Measurements from ENCODE around the gene MEF2C.
A peak's percentile ranks its signal among the peaks of the same experiment; 100 is the strongest.

MEF2C gene

GRCh38 chr5:88688984-88689667 is 193.9 kb downstream of the MEF2C start:
- Mint-ChIP-seq H3K36me3 (ENCODE audit: low read depth) (no peaks in the 10 kb centered on the region), H3K27me3 (peaks cover 99% of the 10 kb centered on the region), H3K27ac (no peak overlapping the region), H3K9me3 (no peaks in the 10 kb centered on the region), H3K4me1 (ENCODE audit: low read depth) (peaks cover 40% of the 10 kb centered on the region), H3K4me3 (no peak overlapping the region)
- intact Hi-C loops (cut with micrococcal nuclease), result no loop called here

- H3K4me1 Mint-ChIP-seq (ENCODE audit: low read depth), result peaks cover 47% of the 10 kb centered on the region
- H3K4me3 Mint-ChIP-seq, result no peak overlapping the region
- H3K27ac Mint-ChIP-seq, result no peak overlapping the region
- intact Hi-C loops (cut with micrococcal nuclease), result no loop called here
- no peaks in the 10 kb centered on the region for H3K36me3 Mint-ChIP-seq (ENCODE audit: low read depth)
- peaks cover 99% of the 10 kb centered on the region for H3K27me3 Mint-ChIP-seq
- H3K9me3 Mint-ChIP-seq, result no peaks in the 10 kb centered on the region
Observed at GRCh38 chr5:88688156-88688983, 194.6 kb downstream of the MEF2C start.

- no peaks in the 10 kb centered on the region for H3K36me3 Mint-ChIP-seq (ENCODE audit: low read depth)
- intact Hi-C loops (cut with micrococcal nuclease), result no loop called here
- peaks cover 99% of the 10 kb centered on the region for H3K27me3 Mint-ChIP-seq
- H3K27ac Mint-ChIP-seq, result no peak overlapping the region
- no peak overlapping the region for H3K4me3 Mint-ChIP-seq
- H3K9me3 Mint-ChIP-seq, result no peaks in the 10 kb centered on the region
- peaks cover 42% of the 10 kb centered on the region for H3K4me1 Mint-ChIP-seq (ENCODE audit: low read depth)
Observed at GRCh38 chr5:88687373-88687911, 195.5 kb downstream of the MEF2C start.

- peaks cover 38% of the 10 kb centered on the region for H3K4me1 Mint-ChIP-seq (ENCODE audit: low read depth)
- intact Hi-C loops (cut with micrococcal nuclease), result no loop called here
Observed at GRCh38 chr5:88686726-88687125, 196.3 kb downstream of the MEF2C start.

GRCh38 chr5:88685591-88686541 is 197.1 kb downstream of the MEF2C start:
- Mint-ChIP-seq H3K27ac (no peak overlapping the region), H3K27me3 (peaks cover 95% of the 10 kb centered on the region), H3K4me1 (ENCODE audit: low read depth) (peaks cover 33% of the 10 kb centered on the region), H3K4me3 (no peak overlapping the region), H3K9me3 (no peaks in the 10 kb centered on the region), H3K36me3 (ENCODE audit: low read depth) (no peaks in the 10 kb centered on the region)
- intact Hi-C loops (cut with micrococcal nuclease), result no loop called here

More at GRCh38 chr5:88686726-88687125, 196.3 kb downstream of the MEF2C start:
- no peak overlapping the region for H3K27ac Mint-ChIP-seq
- no peak overlapping the region for H3K4me3 Mint-ChIP-seq
- H3K27me3 Mint-ChIP-seq, result peaks cover 96% of the 10 kb centered on the region
- no peaks in the 10 kb centered on the region for H3K36me3 Mint-ChIP-seq (ENCODE audit: low read depth)
- H3K9me3 Mint-ChIP-seq, result no peaks in the 10 kb centered on the region

- Mint-ChIP-seq H3K4me1 (ENCODE audit: low read depth) (peaks cover 34% of the 10 kb centered on the region), H3K4me3 (no peak overlapping the region), H3K36me3 (ENCODE audit: low read depth) (no peaks in the 10 kb centered on the region), H3K9me3 (no peaks in the 10 kb centered on the region), H3K27me3 (peaks cover 93% of the 10 kb centered on the region), H3K27ac (no peak overlapping the region)
- intact Hi-C loops (cut with micrococcal nuclease), result loop anchor here (5.0 kb wide), 1 partner anchor 536 kb away; no protein-coding TSS in a partner anchor
Observed at GRCh38 chr5:88683506-88684135, 199.4 kb downstream of the MEF2C start.

GRCh38 chr5:88682881-88683361 is 200.1 kb downstream of the MEF2C start:
- intact Hi-C loops (cut with micrococcal nuclease), result loop anchor here (5.0 kb wide), 1 partner anchor 536 kb away; no protein-coding TSS in a partner anchor
- Mint-ChIP-seq H3K27ac (no peak overlapping the region), H3K4me3 (no peak overlapping the region), H3K4me1 (ENCODE audit: low read depth) (peaks cover 41% of the 10 kb centered on the region), H3K27me3 (peaks cover 92% of the 10 kb centered on the region), H3K9me3 (no peaks in the 10 kb centered on the region), H3K36me3 (ENCODE audit: low read depth) (no peaks in the 10 kb centered on the region)

- no peaks in the 10 kb centered on the region for H3K9me3 Mint-ChIP-seq
- intact Hi-C loops (cut with micrococcal nuclease), result loop anchor here (5.0 kb wide), 1 partner anchor 535 kb away; no protein-coding TSS in a partner anchor
Observed at GRCh38 chr5:88682131-88682530, 200.9 kb downstream of the MEF2C start.

GRCh38 chr5:88681211-88681803 is 201.7 kb downstream of the MEF2C start:
- Mint-ChIP-seq H3K4me1 (ENCODE audit: low read depth) (peaks cover 44% of the 10 kb centered on the region), H3K4me3 (no peak overlapping the region), H3K27ac (no peak overlapping the region), H3K27me3 (peaks cover 89% of the 10 kb centered on the region), H3K9me3 (no peaks in the 10 kb centered on the region), H3K36me3 (ENCODE audit: low read depth) (no peaks in the 10 kb centered on the region)
- intact Hi-C loops (cut with micrococcal nuclease), result loop anchor here (5.0 kb wide), 1 partner anchor 534 kb away; no protein-coding TSS in a partner anchor

More at GRCh38 chr5:88682131-88682530, 200.9 kb downstream of the MEF2C start:
- no peak overlapping the region for H3K27ac Mint-ChIP-seq
- H3K4me3 Mint-ChIP-seq, result no peak overlapping the region
- H3K27me3 Mint-ChIP-seq, result peaks cover 92% of the 10 kb centered on the region
- H3K4me1 Mint-ChIP-seq (ENCODE audit: low read depth), result peaks cover 44% of the 10 kb centered on the region
- no peaks in the 10 kb centered on the region for H3K36me3 Mint-ChIP-seq (ENCODE audit: low read depth)

- Mint-ChIP-seq H3K36me3 (ENCODE audit: low read depth) (no peaks in the 10 kb centered on the region), H3K27ac (no peak overlapping the region), H3K4me3 (peak overlapping the region; percentile 67), H3K9me3 (no peaks in the 10 kb centered on the region), H3K27me3 (peaks cover 88% of the 10 kb centered on the region), H3K4me1 (ENCODE audit: low read depth) (peaks cover 52% of the 10 kb centered on the region)
- intact Hi-C loops (cut with micrococcal nuclease), result loop anchor here (5.0 kb wide), 1 partner anchor 533 kb away; no protein-coding TSS in a partner anchor
Observed at GRCh38 chr5:88680253-88681132, 202.5 kb downstream of the MEF2C start.

GRCh38 chr5:88679638-88680037 is 203.3 kb downstream of the MEF2C start:
- intact Hi-C loops (cut with micrococcal nuclease), result loop anchor here (5.0 to 10.0 kb wide), 2 partner anchors 415 to 532 kb away; partner anchors contain the start of gene TMEM161B
- H3K4me1 Mint-ChIP-seq (ENCODE audit: low read depth), result peaks cover 52% of the 10 kb centered on the region
- H3K9me3 Mint-ChIP-seq, result no peaks in the 10 kb centered on the region
- no peak overlapping the region for H3K27ac Mint-ChIP-seq
- no peak overlapping the region for H3K4me3 Mint-ChIP-seq
- no peaks in the 10 kb centered on the region for H3K36me3 Mint-ChIP-seq (ENCODE audit: low read depth)
- H3K27me3 Mint-ChIP-seq, result peaks cover 88% of the 10 kb centered on the region
